NB4 (cell line): ENCODE measurements around the gene C19orf47.

Source experiments
- DNase-seq: peaks from one replicate; pipeline ENCODE4 v3.0.0; 2010; ENCODE audit warnings: low read depth
- H3K4me3 ChIP-seq: one replicate; pipeline ENCODE4 v1.5.1; 2011; ENCODE audit warnings: mild to moderate bottlenecking, low read depth, low read length, moderate library complexity
- MYC ChIP-seq: IDR thresholded peaks from 2 replicates; pipeline ENCODE4 v1.6.1; 2011; ENCODE audit warnings: low read depth, low read length
- POLR2A ChIP-seq: IDR thresholded peaks from 2 replicates; pipeline ENCODE4 v1.6.1; 2011; ENCODE audit warnings: mild to moderate bottlenecking; ENCODE audit not compliant: insufficient read length; ENCODE audit errors: extremely low read depth
- TF ChIP-seq, protein P1 (sequence below): IDR thresholded peaks from one replicate; pipeline ENCODE4 v1.5.1; 2012; ENCODE audit warnings: low read depth, low read length
- TF ChIP-seq, protein P2 (sequence below): IDR thresholded peaks from 2 replicates; pipeline ENCODE4 v1.6.1; 2011; ENCODE audit warnings: low read depth, low read length

Gene C19orf47

DNA sequence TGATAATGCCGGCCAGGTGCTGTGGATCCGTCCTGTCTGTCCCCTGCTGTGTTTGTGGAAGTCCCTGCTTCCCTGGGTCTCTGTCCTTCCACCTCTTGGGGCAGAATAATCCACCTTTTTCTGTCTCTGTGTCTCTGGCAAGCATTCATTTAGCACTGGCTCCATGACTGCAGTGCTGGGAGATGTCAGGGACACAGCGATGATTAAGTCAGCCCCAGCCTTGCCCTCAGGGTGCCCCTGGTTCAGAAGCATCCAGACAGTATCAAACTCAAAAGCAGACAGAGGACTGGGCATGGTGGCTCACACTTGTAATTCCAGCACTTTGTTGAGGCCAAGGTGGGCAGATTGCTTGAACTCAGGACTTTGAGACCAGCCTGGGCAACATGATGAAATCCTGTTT is 40.3 kb upstream of the C19orf47 start:
- no peak for TF ChIP-seq MYC
- no peak for TF ChIP-seq POLR2A
- TF ChIP-seq, protein P1, sequence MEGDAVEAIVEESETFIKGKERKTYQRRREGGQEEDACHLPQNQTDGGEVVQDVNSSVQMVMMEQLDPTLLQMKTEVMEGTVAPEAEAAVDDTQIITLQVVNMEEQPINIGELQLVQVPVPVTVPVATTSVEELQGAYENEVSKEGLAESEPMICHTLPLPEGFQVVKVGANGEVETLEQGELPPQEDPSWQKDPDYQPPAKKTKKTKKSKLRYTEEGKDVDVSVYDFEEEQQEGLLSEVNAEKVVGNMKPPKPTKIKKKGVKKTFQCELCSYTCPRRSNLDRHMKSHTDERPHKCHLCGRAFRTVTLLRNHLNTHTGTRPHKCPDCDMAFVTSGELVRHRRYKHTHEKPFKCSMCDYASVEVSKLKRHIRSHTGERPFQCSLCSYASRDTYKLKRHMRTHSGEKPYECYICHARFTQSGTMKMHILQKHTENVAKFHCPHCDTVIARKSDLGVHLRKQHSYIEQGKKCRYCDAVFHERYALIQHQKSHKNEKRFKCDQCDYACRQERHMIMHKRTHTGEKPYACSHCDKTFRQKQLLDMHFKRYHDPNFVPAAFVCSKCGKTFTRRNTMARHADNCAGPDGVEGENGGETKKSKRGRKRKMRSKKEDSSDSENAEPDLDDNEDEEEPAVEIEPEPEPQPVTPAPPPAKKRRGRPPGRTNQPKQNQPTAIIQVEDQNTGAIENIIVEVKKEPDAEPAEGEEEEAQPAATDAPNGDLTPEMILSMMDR: no peak
- TF ChIP-seq, protein P2, sequence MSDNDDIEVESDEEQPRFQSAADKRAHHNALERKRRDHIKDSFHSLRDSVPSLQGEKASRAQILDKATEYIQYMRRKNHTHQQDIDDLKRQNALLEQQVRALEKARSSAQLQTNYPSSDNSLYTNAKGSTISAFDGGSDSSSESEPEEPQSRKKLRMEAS: no peak

DNA sequence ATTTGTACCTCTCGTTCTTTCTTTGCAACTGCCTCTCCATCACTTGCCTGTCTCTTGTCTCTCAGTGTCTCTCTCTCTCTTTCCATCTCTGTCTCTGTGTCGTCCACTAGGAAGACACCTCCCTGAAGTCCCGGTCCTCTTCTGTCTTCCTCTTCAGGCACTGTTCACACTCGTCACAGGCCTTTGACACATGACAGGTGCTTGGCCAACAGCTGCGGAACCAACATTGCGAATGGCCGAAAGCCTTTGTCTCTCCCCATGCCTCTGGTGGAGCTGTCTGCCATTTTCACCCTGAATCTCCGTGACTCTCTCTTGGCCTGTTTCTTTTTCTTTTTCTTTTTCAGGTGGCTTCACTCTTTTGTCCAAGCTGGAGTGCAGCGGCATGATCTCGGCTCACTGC is 39.0 kb upstream of the C19orf47 start:
- H3K4me3 ChIP-seq: no peak overlapping the region
- TF ChIP-seq POLR2A: no peak
- no peak for DNase-seq

More for the DNA sequence above, 40.3 kb upstream of the C19orf47 start:
- no peak overlapping the region for H3K4me3 ChIP-seq
- no peak for DNase-seq

DNA sequence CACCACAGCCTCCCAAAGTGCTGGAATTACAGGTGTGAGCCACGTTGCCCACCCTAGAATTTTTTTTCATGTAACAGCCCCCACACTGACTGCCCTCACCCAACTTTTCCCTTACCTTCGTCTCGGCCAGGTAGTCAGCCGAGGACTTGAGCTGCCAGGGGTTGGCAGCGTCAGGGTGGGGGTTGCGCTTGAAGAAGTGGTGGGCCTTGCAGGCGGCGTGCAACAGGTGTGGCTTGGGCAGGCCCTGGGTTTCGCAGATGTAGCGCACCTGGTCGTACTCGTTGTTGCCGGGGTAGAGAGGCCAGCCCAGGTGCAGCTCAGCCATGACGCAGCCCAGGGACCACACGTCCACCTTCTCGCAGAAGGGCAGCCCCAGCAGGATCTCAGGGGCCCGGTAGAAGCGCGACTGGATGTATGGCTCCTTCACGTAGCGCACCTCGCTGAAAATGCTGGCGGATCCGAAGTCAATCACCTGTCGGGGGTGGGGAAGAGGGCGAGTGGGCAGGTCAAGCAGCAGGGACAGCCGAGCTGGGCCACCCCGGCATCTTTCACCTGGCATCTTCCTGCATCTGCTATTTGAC is 35.6 kb upstream of the C19orf47 start:
- no peak overlapping the region for H3K4me3 ChIP-seq
- no peak for TF ChIP-seq POLR2A
- TF ChIP-seq, protein P1: no peak
- TF ChIP-seq, protein P2: no peak
- no peak for TF ChIP-seq MYC
- DNase-seq: no peak

DNA sequence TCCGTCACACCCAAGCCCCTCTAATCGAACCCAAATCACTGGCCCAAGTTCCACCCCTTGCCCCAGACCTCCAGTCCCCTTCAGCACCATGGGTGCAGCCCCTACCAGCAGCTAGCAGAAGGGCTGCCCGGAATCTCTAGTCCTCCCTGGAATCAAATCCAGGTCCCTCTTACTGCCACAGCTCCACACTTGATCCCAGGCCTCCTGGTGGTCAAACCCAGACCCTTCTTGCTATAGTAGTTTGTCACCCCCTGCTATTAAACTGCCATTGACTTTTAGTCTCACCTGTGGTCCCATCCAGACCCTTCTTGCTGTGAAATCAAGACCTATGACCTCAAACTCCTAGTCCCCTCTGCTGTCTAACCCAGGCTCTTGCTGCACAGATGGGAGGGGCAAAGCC is 33.1 kb upstream of the C19orf47 start:
- TF ChIP-seq, protein P1: no peak
- TF ChIP-seq, protein P2: no peak
- no peak for TF ChIP-seq POLR2A
- TF ChIP-seq MYC: no peak
- no peak overlapping the region for H3K4me3 ChIP-seq
- DNase-seq: no peak

DNA sequence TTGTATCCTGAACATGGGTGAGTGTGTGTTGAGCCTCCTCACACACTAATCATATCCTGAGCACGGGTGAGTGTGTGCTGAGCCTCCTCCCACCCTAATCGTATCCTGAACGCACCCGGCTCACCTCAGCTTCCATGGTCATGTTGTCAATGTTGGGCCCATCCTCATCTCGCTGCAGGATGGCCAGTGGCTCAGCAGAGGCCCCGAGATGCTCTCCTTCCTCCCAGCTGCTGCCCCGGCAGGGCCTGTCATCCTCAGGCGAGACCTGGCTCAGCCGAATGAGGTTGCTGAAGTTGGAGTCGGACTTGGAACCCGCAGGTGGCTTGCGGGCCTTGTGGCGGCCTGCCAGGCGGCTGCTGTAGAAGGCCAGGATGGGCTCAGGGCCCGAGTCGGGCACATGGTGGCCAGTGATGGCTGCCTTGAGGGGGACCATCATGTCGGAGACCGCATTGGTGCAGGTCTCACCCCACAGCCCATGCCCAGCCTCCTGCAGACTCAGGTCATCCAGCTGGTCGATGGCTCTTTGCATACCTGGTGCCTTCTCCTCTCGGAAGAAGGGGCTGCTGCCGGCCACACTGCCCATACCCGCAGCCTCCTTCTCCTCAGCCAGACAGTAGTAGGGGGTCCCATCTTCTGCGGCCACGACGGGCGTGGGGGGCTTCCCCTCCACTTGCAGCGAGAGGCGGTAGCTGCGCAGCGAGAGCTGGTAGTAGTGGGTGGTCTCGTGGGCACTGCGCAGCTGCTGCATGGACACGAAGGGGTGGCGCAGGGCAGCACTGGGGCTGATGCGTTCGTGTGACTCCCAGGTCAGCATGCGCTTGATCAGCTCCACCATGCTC is 32.2 kb upstream of the C19orf47 start:
- no peak overlapping the region for H3K4me3 ChIP-seq
- DNase-seq: no peak
- TF ChIP-seq POLR2A (no peak), MYC (no peak)
- TF ChIP-seq, protein P2: no peak
- TF ChIP-seq, protein P1: no peak

DNA sequence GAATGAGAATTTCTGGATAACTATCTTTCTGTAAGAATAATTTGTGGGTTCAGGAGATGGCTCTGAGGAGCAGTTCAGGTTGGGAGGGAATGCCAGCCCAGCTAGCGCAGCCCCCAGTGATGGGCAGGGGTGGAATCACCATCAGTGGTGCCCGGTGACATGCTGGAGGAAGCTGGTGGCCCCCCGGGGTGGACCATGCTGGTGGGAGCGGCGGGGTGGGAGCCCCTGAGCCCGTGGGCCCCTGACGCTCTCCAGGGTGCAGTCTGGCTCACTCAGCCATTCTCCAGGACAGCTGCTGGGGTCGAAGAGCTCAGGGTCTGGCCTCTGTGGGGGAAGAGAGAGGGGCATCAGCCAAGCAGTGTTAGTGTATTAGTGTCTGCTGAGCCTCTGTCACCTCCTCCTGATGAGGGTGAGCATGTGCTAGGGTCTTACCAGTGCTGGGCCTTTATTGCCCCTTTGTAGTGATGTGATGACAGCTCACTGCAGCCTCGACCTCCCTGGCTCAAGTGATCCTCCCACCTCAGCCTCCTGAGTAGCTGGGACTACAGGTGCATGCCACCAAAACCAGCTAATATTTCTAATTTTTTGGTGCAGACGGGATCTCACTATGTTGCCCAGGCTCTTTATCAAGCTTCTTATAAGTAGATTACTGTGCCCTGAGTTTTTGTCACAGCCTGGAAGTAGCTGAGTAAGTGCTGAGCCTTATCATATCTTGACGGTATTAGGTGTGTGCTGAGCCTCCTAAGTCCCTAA is 31.4 kb upstream of the C19orf47 start:
- no peak for DNase-seq
- H3K4me3 ChIP-seq: no peak overlapping the region
- TF ChIP-seq, protein P1: no peak
- no peak for TF ChIP-seq MYC
- TF ChIP-seq, protein P2: no peak
- TF ChIP-seq POLR2A: no peak
